ENCODE measurements around the gene THAP7.

GRCh38 chr22:20996031-20996410 lies 5.9 kb downstream of the THAP7 start:
- no peak for TF ChIP-seq CTCF (IDR thresholded peaks at IDR 0.05)
- no peak for TF ChIP-seq POLR2A (IDR thresholded peaks at IDR 0.05)
- TF ChIP-seq POLR2AphosphoS5 (IDR thresholded peaks at IDR 0.05): no peak
